ENCODE data around the gene BCL2L14.

The BCL2L14 gene

GRCh38 chr12:12047682-12048081 lies 23.1 kb upstream of the BCL2L14 start:
- DNase-seq, result no peak
- in situ Hi-C loops (cut with HindIII; ENCODE audit: low pct_ligation_motif_present, low pct_unique_long_range_greater_than_20kb, low sequenced_read_pairs), result loop anchor here (25.0 kb wide), 1 partner anchor 460 kb away; no protein-coding TSS in a partner anchor

DNA sequence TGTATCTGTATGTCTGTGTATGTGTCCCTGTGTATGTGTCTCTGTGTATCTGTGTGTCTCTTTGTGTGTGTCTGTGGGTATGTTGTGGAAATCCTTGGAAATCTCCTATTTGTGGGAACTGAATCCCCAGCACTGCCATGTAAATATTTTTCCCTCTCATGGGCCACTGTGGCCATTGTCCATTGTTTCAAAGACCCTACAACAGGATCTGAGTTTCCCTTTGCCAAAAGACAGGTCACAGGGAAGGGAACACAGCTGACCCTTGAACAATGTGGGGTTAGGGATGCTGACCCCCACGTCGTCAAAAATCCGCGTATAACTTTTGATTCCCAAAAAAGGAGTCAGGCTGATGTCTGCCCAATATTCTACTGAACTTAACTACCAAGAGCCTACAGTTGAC lies 22.5 kb upstream of the BCL2L14 start:
- in situ Hi-C loops (cut with HindIII; ENCODE audit: low pct_ligation_motif_present, low pct_unique_long_range_greater_than_20kb, low sequenced_read_pairs), result loop anchor here (25.0 kb wide), 1 partner anchor 461 kb away; no protein-coding TSS in a partner anchor
- DNase-seq, result no peak

DNA sequence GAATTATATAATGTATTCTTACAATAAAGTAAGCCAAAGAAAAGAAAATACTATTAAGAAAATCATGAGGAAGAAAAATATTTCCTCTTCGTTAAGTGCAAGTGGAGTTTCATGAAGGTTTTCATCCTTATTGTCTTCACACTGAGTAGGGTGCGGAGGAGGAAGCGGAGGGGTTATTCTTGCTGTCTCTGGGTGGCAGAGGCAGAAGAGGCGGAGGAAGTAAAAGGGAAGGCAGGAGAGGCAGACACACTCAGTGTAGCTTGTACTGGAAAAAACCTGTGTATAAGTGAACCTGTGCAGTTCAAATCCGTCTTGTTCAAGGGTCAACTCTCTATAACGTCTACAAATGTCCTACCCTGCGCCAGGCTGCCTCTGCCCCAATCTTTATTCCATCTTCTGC lies 22.0 kb upstream of the BCL2L14 start:
- no peak for DNase-seq
- in situ Hi-C loops (cut with HindIII; ENCODE audit: low pct_ligation_motif_present, low pct_unique_long_range_greater_than_20kb, low sequenced_read_pairs), result loop anchor here (25.0 kb wide), 1 partner anchor 461 kb away; no protein-coding TSS in a partner anchor

DNA sequence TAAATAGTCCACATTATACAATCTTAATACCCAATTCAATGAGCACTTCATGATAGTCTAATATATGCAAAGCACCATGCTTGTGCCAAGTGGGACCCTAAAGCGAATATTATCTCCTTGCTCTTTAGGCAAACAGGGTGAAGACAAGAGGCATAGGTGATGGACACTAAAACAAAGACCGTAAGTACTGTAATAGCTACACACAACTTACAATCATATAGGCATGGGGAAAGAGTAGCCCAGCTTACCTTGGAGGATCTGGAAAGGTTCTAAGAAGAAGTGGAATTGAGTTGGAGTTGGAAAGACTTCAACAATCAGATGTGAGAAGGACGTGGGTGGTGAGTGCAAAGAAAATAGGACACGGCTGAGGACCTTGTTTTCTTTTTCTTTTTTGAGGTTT lies 19.1 kb upstream of the BCL2L14 start:
- DNase-seq, result no peak
- in situ Hi-C loops (cut with HindIII; ENCODE audit: low pct_ligation_motif_present, low pct_unique_long_range_greater_than_20kb, low sequenced_read_pairs), result no loop called here

DNA sequence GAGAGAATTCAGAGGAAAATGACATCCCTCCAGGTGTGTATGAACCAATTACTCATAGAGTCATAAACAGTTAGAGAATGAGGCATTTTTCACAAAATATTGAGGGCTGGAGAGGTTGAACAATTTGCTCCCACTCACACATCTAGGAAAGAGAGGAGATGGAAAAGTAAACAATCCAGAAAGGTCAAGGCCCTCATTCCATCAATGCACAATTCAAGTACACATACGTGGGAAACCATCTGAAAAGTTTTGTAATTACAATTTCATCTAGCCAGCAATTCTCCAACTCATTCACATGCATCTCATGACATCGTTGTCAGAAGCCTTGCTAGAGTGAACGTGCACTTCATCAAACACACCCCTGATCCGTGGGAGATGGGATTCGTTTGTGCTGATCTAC lies 15.7 kb upstream of the BCL2L14 start:
- in situ Hi-C loops (cut with HindIII; ENCODE audit: low pct_ligation_motif_present, low pct_unique_long_range_greater_than_20kb, low sequenced_read_pairs), result no loop called here
- no peak for DNase-seq

DNA sequence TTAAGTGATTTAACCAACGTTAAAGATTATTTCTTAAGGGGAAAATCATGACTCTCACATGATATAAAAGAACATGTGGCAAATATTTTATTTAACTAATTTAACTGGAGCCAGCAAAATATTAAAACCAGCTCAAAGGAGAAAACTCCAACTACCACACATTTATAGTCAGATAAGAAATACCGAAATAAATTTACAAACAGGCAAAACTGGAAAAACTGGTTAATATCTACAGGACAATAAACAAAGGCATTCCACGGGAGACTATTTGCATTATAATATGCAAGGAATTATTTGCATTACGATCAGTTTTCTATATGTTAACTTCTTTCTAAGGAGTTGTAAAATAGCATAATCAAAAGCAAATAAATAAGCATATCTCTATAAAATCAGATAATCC lies 13.8 kb upstream of the BCL2L14 start:
- no peak for DNase-seq
- in situ Hi-C loops (cut with HindIII; ENCODE audit: low pct_ligation_motif_present, low pct_unique_long_range_greater_than_20kb, low sequenced_read_pairs), result no loop called here

GRCh38 chr12:12064596-12064995 lies 6.1 kb upstream of the BCL2L14 start:
- in situ Hi-C loops (cut with HindIII; ENCODE audit: low pct_ligation_motif_present, low pct_unique_long_range_greater_than_20kb, low sequenced_read_pairs), result no loop called here

GRCh38 chr12:12068751-12069150 lies 2.0 kb upstream of the BCL2L14 start:
- DNase-seq, result no peak
- in situ Hi-C loops (cut with HindIII; ENCODE audit: low pct_ligation_motif_present, low pct_unique_long_range_greater_than_20kb, low sequenced_read_pairs), result no loop called here

More at GRCh38 chr12:12064596-12064995, 6.1 kb upstream of the BCL2L14 start:
- DNase-seq, result no peak

- DNase-seq, result no peak
- in situ Hi-C loops (cut with HindIII; ENCODE audit: low pct_ligation_motif_present, low pct_unique_long_range_greater_than_20kb, low sequenced_read_pairs), result no loop called here
Measured at GRCh38 chr12:12069821-12070548, 754 bp upstream of the BCL2L14 start.

DNA sequence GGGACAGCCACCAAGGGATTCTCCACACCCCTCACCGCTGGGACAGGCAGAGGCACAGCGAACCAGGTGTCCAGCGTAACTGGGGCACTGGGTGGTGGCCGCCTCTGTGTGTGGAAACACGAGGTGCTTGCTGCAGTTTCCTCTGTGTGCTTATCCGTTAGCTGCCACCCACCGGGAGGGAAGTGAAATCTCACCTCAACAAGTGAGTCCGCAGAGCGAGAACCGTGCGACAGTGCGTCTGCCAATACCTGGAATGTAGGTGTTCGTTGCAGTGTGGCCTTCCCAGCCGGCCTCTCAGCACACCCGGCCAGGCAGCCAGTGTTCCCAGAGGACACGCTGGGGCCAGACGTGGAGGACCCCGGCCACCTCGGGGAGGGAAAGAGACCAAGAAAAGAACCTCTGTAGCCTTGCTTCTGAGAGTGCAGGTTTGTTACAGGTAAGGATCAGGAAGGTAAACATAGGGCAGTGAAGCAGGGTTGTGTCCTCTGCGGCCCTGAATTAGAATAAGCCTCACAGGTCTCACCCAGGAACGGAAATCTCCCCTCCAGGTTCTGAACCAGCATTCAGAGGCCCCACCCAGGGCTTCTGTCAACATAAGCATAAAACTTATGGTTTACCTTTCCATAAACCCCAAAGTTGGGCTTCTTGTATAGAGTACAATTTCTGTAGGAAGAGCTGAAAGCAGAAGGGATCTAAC lies 1.5 kb downstream of the BCL2L14 start:
- DNase-seq, result no peak
- in situ Hi-C loops (cut with HindIII; ENCODE audit: low pct_ligation_motif_present, low pct_unique_long_range_greater_than_20kb, low sequenced_read_pairs), result no loop called here

- DNase-seq, result no peak
Measured at GRCh38 chr12:12079291-12079690, 8.6 kb downstream of the BCL2L14 start.

DNA sequence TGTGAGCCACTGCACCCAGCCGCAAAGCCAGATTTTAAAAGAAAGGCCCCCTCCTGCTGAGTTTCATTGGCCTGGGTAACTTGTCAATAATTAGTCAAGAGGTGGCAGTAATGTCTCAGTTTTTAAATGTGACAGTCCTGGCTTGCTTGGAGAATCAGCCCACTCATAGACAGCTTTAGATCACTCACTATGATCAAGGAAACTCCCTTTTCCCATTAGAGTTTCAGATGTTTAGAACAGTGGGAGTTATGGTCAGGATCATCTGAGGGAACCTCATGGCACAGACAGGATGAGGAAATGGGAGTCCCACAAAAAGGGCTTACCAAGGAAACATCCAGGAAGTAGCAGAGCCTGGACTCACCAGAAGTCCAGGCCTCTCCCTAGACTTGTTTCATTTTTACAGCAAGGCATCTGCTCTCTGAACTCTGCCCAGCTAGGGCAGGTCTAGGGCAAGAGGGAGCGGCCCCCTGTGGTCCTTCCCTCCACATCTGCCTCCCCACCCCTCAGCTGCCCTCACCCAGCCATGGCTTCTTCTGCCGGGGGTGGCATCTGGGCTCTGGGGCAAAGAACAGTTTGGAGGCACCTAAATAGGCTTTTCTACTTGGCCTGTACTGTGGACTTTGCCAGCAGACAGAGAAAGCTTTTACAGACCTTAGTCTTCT lies 11.2 kb downstream of the BCL2L14 start:
- in situ Hi-C loops (cut with HindIII; ENCODE audit: low pct_ligation_motif_present, low pct_unique_long_range_greater_than_20kb, low sequenced_read_pairs), result loop anchor here (25.0 kb wide), 1 partner anchor 255 kb away; no protein-coding TSS in a partner anchor

More at GRCh38 chr12:12079291-12079690, 8.6 kb downstream of the BCL2L14 start:
- in situ Hi-C loops (cut with HindIII; ENCODE audit: low pct_ligation_motif_present, low pct_unique_long_range_greater_than_20kb, low sequenced_read_pairs), result loop anchor here (25.0 kb wide), 1 partner anchor 258 kb away; no protein-coding TSS in a partner anchor

GRCh38 chr12:12083688-12084087 lies 12.9 kb downstream of the BCL2L14 start:
- in situ Hi-C loops (cut with HindIII; ENCODE audit: low pct_ligation_motif_present, low pct_unique_long_range_greater_than_20kb, low sequenced_read_pairs), result loop anchor here (25.0 kb wide), 1 partner anchor 254 kb away; no protein-coding TSS in a partner anchor
- no peak for DNase-seq

More for the DNA sequence above, 11.2 kb downstream of the BCL2L14 start:
- peak; percentile 76 for DNase-seq

GRCh38 chr12:12086362-12086761 lies 15.6 kb downstream of the BCL2L14 start:
- no peak for DNase-seq
- in situ Hi-C loops (cut with HindIII; ENCODE audit: low pct_ligation_motif_present, low pct_unique_long_range_greater_than_20kb, low sequenced_read_pairs), result loop anchor here (25.0 kb wide), 1 partner anchor 251 kb away; no protein-coding TSS in a partner anchor

GRCh38 chr12:12086973-12087692 lies 16.4 kb downstream of the BCL2L14 start:
- DNase-seq, result no peak
- in situ Hi-C loops (cut with HindIII; ENCODE audit: low pct_ligation_motif_present, low pct_unique_long_range_greater_than_20kb, low sequenced_read_pairs), result loop anchor here (25.0 kb wide), 1 partner anchor 250 kb away; no protein-coding TSS in a partner anchor

GRCh38 chr12:12087693-12088034 lies 16.9 kb downstream of the BCL2L14 start:
- in situ Hi-C loops (cut with HindIII; ENCODE audit: low pct_ligation_motif_present, low pct_unique_long_range_greater_than_20kb, low sequenced_read_pairs), result loop anchor here (25.0 kb wide), 1 partner anchor 250 kb away; no protein-coding TSS in a partner anchor
- no peak for DNase-seq

- in situ Hi-C loops (cut with HindIII; ENCODE audit: low pct_ligation_motif_present, low pct_unique_long_range_greater_than_20kb, low sequenced_read_pairs), result loop anchor here (25.0 kb wide), 1 partner anchor 249 kb away; no protein-coding TSS in a partner anchor
- DNase-seq, result no peak
Measured at GRCh38 chr12:12088147-12088546, 17.4 kb downstream of the BCL2L14 start.

GRCh38 chr12:12088761-12089160 lies 18.0 kb downstream of the BCL2L14 start:
- in situ Hi-C loops (cut with HindIII; ENCODE audit: low pct_ligation_motif_present, low pct_unique_long_range_greater_than_20kb, low sequenced_read_pairs), result loop anchor here (25.0 kb wide), 1 partner anchor 249 kb away; no protein-coding TSS in a partner anchor
- no peak for DNase-seq

Data from ACHN (cell line).